H1 (cell line): ENCODE results near the gene GALNT11. TPM values are rescaled to one million over a fixed set of nuclear protein-coding genes. Genes with fewer than 3 reads are reported as not detected.

Source experiments
- CTCF ChIA-PET: fragments of 300-600 bp; sonication (Branson Sonifier 250); formaldehyde crosslinking; loops from one replicate; lab custom pipeline; 2021; ENCODE audit not compliant: partially characterized antibody; lab: Charles Lee
- POLR2A ChIA-PET: fragments of 300-600 bp; sonication (Branson Sonifier 250); formaldehyde crosslinking; loops from one replicate; lab custom pipeline; 2021; ENCODE audit warnings: inconsistent platforms; ENCODE audit not compliant: partially characterized antibody; lab: Charles Lee
- DNase-seq, 2 experiments: peaks; one replicate each; pipeline versions ENCODE4 v3.0.0 to v3.0.0-alpha.2; 2010 to 2022; ENCODE audit warnings: low spot score in 2 of 2, low read depth in 1 of 2, mixed read lengths in 1 of 2
- FAIRE-seq: peaks from 2 replicates; lab custom pipeline; 2011; peaks lifted over from hg19 to GRCh38; lab: Jason Lieb, UNC
- H2AFZ ChIP-seq: 2 replicates; pipeline ENCODE4 v1.8.1; 2012; ENCODE audit warnings: low read length, inconsistent platforms
- H2AK5ac ChIP-seq: 2 replicates; pipeline ENCODE4 v1.6.1; 2013; ENCODE audit warnings: low read depth, low read length
- H2BK120ac ChIP-seq: replicated peaks from 2 replicates; pipeline ENCODE3; 2013; ENCODE audit warnings: low read depth, low read length, inconsistent platforms
- H2BK12ac ChIP-seq: 2 replicates; pipeline ENCODE4 v1.6.1; 2013; ENCODE audit warnings: low read depth, low read length
- H2BK15ac ChIP-seq: 2 replicates; pipeline ENCODE4 v1.6.1; 2013; ENCODE audit warnings: low read length
- H2BK20ac ChIP-seq: 2 replicates; pipeline ENCODE4 v1.6.1; 2013; ENCODE audit warnings: low read length
- H2BK5ac ChIP-seq: 2 replicates; pipeline ENCODE4 v1.6.1; 2013; ENCODE audit warnings: low read depth, low read length
- H3K14ac ChIP-seq: 2 replicates; pipeline ENCODE4 v1.6.1; 2013; ENCODE audit warnings: inconsistent platforms; ENCODE audit not compliant: insufficient read length
- H3K18ac ChIP-seq: 2 replicates; pipeline ENCODE4 v1.6.1; 2013; ENCODE audit warnings: low read length; ENCODE audit errors: extremely low read depth
- H3K23ac ChIP-seq: 2 replicates; pipeline ENCODE4 v1.6.1; 2013; ENCODE audit warnings: inconsistent platforms; ENCODE audit not compliant: insufficient read length
- H3K23me2 ChIP-seq: 2 replicates; pipeline ENCODE4 v1.6.1; 2013; ENCODE audit warnings: low read depth, low read length
- H3K27ac ChIP-seq: 2 replicates; pipeline ENCODE4 v1.6.1; 2011; ENCODE audit warnings: low read depth, low read length, inconsistent platforms
- H3K27me3 ChIP-seq, 4 experiments: replicated peaks in 1 of 4; 1 replicate in 1 of 4; 2 replicates in 3 of 4; pipeline versions ENCODE4 v1.6.1 to v1.8.1; 2011 to 2013; ENCODE audit warnings: low read length in 3 of 4, mild to moderate bottlenecking in 3 of 4, inconsistent platforms in 2 of 4, mixed read lengths in 2 of 4, moderate library complexity in 1 of 4; ENCODE audit not compliant: control insufficient read depth in 3 of 4, insufficient read depth in 3 of 4; ENCODE audit errors: extremely low read depth in 1 of 4
- H3K36me3 ChIP-seq, 4 experiments: 2 replicates each; pipeline versions ENCODE4 v1.6.1 to v1.8.1; 2011 to 2013; ENCODE audit warnings: mild to moderate bottlenecking in 4 of 4, low read length in 3 of 4, moderate library complexity in 2 of 4, control low read depth in 1 of 4, inconsistent platforms in 1 of 4; ENCODE audit not compliant: insufficient read depth in 4 of 4, control insufficient read depth in 2 of 4
- H3K4ac ChIP-seq: replicated peaks from 2 replicates; pipeline ENCODE3; 2013; ENCODE audit warnings: low read length, low read depth, mixed read lengths, inconsistent platforms; ENCODE audit not compliant: insufficient read length
- H3K4me1 ChIP-seq, 4 experiments: replicated peaks in 1 of 4; 1 replicate in 1 of 4; 2 replicates in 3 of 4; pipeline versions ENCODE4 v1.6.1 to v1.8.1; 2011 to 2013; ENCODE audit warnings: low read length in 3 of 4, inconsistent platforms in 2 of 4, mixed read lengths in 1 of 4; ENCODE audit not compliant: insufficient read depth in 4 of 4, control insufficient read depth in 3 of 4
- H3K4me2 ChIP-seq, 2 experiments: 2 replicates each; pipeline versions ENCODE4 v1.6.1 to v1.8.1; 2011 to 2013; ENCODE audit warnings: low read depth in 2 of 2, low read length in 2 of 2, control low read depth in 1 of 2, inconsistent platforms in 1 of 2, mild to moderate bottlenecking in 1 of 2; ENCODE audit not compliant: insufficient read depth in 1 of 2
- H3K4me3 ChIP-seq, 4 experiments: fragments of 200-600, 300-600 bp in 1 of 4; sonication (generic), shearing (Covaris generic), sonication (Bioruptor Twin) in 1 of 4; 2 replicates each; pipeline versions ENCODE4 v1.5.1 to v1.8.1; 2011 to 2016; ENCODE audit warnings: low read length in 4 of 4, low read depth in 3 of 4, control low read depth in 2 of 4, inconsistent platforms in 2 of 4, mild to moderate bottlenecking in 2 of 4, mixed read lengths in 1 of 4, moderate library complexity in 1 of 4; ENCODE audit not compliant: insufficient read depth in 2 of 4; ENCODE audit errors: extremely low read depth in 1 of 4
- H3K56ac ChIP-seq: replicated peaks from 2 replicates; pipeline ENCODE3; 2013; ENCODE audit warnings: low read depth, mild to moderate bottlenecking, mixed read lengths, low read length, inconsistent platforms; ENCODE audit not compliant: insufficient read length
- H3K79me1 ChIP-seq: 2 replicates; pipeline ENCODE4 v1.6.1; 2013; ENCODE audit warnings: low read depth, low read length, control low read depth
- H3K79me2 ChIP-seq, 2 experiments: 2 replicates each; pipeline versions ENCODE4 v1.6.1 to v1.8.1; 2012 to 2013; ENCODE audit warnings: low read length in 2 of 2, mild to moderate bottlenecking in 2 of 2, inconsistent platforms in 1 of 2; ENCODE audit not compliant: insufficient read depth in 2 of 2, control insufficient read depth in 1 of 2
- H3K9ac ChIP-seq, 4 experiments: replicated peaks in 1 of 4; 1 replicate in 1 of 4; 2 replicates in 3 of 4; pipeline versions ENCODE4 v1.6.1 to v1.8.1; 2011 to 2013; ENCODE audit warnings: low read depth in 3 of 4, low read length in 3 of 4, control low read depth in 2 of 4, mild to moderate bottlenecking in 2 of 4, moderate library complexity in 2 of 4, inconsistent platforms in 1 of 4; ENCODE audit errors: extremely low read depth in 1 of 4
- H3K9me3 ChIP-seq, 2 experiments: 2 replicates each; pipeline versions ENCODE4 v1.6.1 to v1.8.1; 2012 to 2013; ENCODE audit warnings: mild to moderate bottlenecking in 2 of 2, moderate library complexity in 2 of 2, control low read depth in 1 of 2, inconsistent platforms in 1 of 2, low read depth in 1 of 2, low read length in 1 of 2, mixed read lengths in 1 of 2; ENCODE audit not compliant: insufficient read depth in 2 of 2
- H4K20me1 ChIP-seq, 2 experiments: replicated peaks in 1 of 2; 2 replicates each; pipeline versions ENCODE3 to v1.8.1; 2011 to 2013; ENCODE audit warnings: inconsistent platforms in 2 of 2, low read length in 2 of 2, mild to moderate bottlenecking in 1 of 2; ENCODE audit not compliant: insufficient read depth in 2 of 2, control insufficient read depth in 1 of 2
- H4K5ac ChIP-seq: 2 replicates; pipeline ENCODE4 v1.6.1; 2013; ENCODE audit warnings: low read length, low read depth, mixed read lengths, inconsistent platforms; ENCODE audit not compliant: insufficient read length
- H4K8ac ChIP-seq: 2 replicates; pipeline ENCODE4 v1.8.0; 2013; ENCODE audit warnings: mild to moderate bottlenecking, moderate library complexity, low read length, inconsistent platforms; ENCODE audit not compliant: insufficient read depth; ENCODE audit errors: extremely low read depth
- H4K91ac ChIP-seq: replicated peaks from 2 replicates; pipeline ENCODE3; 2013; ENCODE audit warnings: low read length, mixed read lengths, inconsistent platforms; ENCODE audit not compliant: insufficient read length
- RAD21 ChIP-seq, 2 experiments: IDR thresholded peaks in 1 of 2; conservative IDR thresholded peaks in 1 of 2; 2 replicates each; pipeline ENCODE4 v1.6.1; 2011; ENCODE audit warnings: low read depth in 2 of 2, low read length in 2 of 2, improper control_type of control experiment in 1 of 2, inconsistent platforms in 1 of 2, mild to moderate bottlenecking in 1 of 2, moderate library complexity in 1 of 2
- RBBP5 ChIP-seq: IDR thresholded peaks from 2 replicates; pipeline ENCODE4 v1.7.1; 2012; ENCODE audit warnings: low read depth, mild to moderate bottlenecking, inconsistent platforms, low read length, moderate library complexity, borderline replicate concordance
- RXRA ChIP-seq: IDR thresholded peaks from 2 replicates; pipeline ENCODE4 v1.6.1; 2011; ENCODE audit warnings: low read depth, mild to moderate bottlenecking, low read length, moderate library complexity; ENCODE audit not compliant: insufficient read depth
- SP2 ChIP-seq: IDR thresholded peaks from 2 replicates; pipeline ENCODE4 v1.6.1; 2012; ENCODE audit warnings: mild to moderate bottlenecking, low read length, inconsistent platforms
- polyA plus RNA-seq, 7 experiments: library from polyadenylated mRNA; depleted of rRNA in 3 of 7; stranded (reverse) in 5 of 7; unstranded in 2 of 7; fragments of >200 nt in 5 of 7; fragments of 200-250 nt in 2 of 7; gene quantifications; 1 replicate in 5 of 7; 2 replicates in 1 of 7; 4 replicates in 1 of 7; pipeline versions ENCODE4 v1.2.1 to v1.2.3, GENCODE V29; 2011 to 2013; ENCODE audit warnings: missing spikeins in 2 of 7, mixed read lengths in 2 of 7
- total RNA-seq: library from RNA; stranded (reverse); fragmentation: NEBNext Ultra II Directional; extraction: Animal tissue kit (Norgen Biotek cat#: 25700); gene quantifications from 2 replicates; pipeline ENCODE4 v1.2.1, GENCODE V29; 2021

GALNT11 gene
- total and polyA plus RNA-seq, 2 of the 8 experiments (the other 6 are each of a cell fraction or from before 2014, with no cell fraction given), result 20.5 to 23.2 TPM

DNA sequence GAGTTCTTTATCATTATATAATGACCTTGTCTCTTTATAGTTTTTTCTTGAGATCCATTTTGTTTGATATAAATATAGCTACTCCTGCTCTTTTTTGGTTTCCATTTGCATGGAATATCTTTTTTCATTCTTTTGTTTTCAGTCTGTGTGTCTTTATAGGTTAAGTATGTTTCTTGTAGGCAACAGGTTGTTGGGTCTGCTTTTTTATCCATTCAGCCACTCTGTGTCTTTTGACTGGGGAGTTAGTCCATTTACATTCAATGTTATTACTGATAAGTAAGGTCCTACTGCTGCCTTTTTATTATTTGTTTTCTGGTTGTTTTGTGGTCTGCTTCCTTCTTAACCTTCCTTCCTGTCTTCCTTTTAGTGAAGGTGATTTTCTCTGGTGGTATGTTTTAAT is 21.1 kb downstream of the GALNT11 start:
- H3K23ac ChIP-seq, result no peak overlapping the region
- TF ChIP-seq RBBP5 (no peak), RAD21 (IDR thresholded peaks at IDR 0.05 in 1 of 2, conservative IDR thresholded peaks at IDR 0.05 in 1 of 2; ENCODE audit: low read depth in 2 of 2, low read length in 2 of 2) (no peak), SP2 (no peak), RXRA (no peak)
- no peak overlapping the region for H2BK5ac ChIP-seq
- no peak for DNase-seq
- H3K27ac ChIP-seq, result no peak overlapping the region
- peaks cover 0 to 6% of the 10 kb centered on the region in 2 experiments; a peak in 1 of 4 replicates for H3K9me3 ChIP-seq
- H2BK15ac ChIP-seq, result no peak overlapping the region
- H3K14ac ChIP-seq, result no peak overlapping the region
- no peak overlapping the region for H3K9ac ChIP-seq
- H2BK120ac ChIP-seq, result no peak overlapping the region
- H4K91ac ChIP-seq, result no peak overlapping the region
- no peak overlapping the region for H2BK20ac ChIP-seq
- no peak overlapping the region for H3K4me3 ChIP-seq
- peaks cover 2% of the 10 kb centered on the region; the same call in 1 of the 2 replicates for H3K79me1 ChIP-seq
- no peak for FAIRE-seq
- POLR2A ChIA-PET, result no interaction called here
- H3K36me3 ChIP-seq, result peaks cover 0 to 2% (median under 1%) of the 10 kb centered on the region in 4 experiments; a peak in 2 of 8 replicates
- CTCF ChIA-PET, result no interaction called here
- H3K79me2 ChIP-seq, result peaks cover 0 to 14% of the 10 kb centered on the region in 2 experiments; a peak in 3 of 4 replicates
- no peak overlapping the region for H3K4ac ChIP-seq
- H4K8ac ChIP-seq, result no peak overlapping the region
- no peak overlapping the region for H2AK5ac ChIP-seq
- no peaks in the 10 kb centered on the region for H4K20me1 ChIP-seq
- no peak overlapping the region for H2AFZ ChIP-seq
- peaks cover 0 to 8% (median 3%) of the 10 kb centered on the region in 4 experiments; a peak in 3 of 7 replicates for H3K4me1 ChIP-seq
- no peak overlapping the region for H4K5ac ChIP-seq
- H3K27me3 ChIP-seq, result no peaks in the 10 kb centered on the region
- no peak overlapping the region for H2BK12ac ChIP-seq
- no peak overlapping the region for H3K18ac ChIP-seq
- H3K23me2 ChIP-seq, result no peaks in the 10 kb centered on the region
- no peak overlapping the region for H3K4me2 ChIP-seq
- H3K56ac ChIP-seq, result no peak overlapping the region
